CD4-positive, alpha-beta T cell treated with Interleukin-21 for 1 hour (primary cell): Measurements from ENCODE around the gene EVA1C.
"Not testable (repeated sequence)": the region's sequence is repeated elsewhere in the genome, so short reads cannot be mapped to it uniquely, and the experiment has no call there.

Experiments used
- DNase-seq: peaks from one replicate; pipeline ENCODE4 v3.0.0-alpha.2; 2020

The EVA1C gene, protein sequence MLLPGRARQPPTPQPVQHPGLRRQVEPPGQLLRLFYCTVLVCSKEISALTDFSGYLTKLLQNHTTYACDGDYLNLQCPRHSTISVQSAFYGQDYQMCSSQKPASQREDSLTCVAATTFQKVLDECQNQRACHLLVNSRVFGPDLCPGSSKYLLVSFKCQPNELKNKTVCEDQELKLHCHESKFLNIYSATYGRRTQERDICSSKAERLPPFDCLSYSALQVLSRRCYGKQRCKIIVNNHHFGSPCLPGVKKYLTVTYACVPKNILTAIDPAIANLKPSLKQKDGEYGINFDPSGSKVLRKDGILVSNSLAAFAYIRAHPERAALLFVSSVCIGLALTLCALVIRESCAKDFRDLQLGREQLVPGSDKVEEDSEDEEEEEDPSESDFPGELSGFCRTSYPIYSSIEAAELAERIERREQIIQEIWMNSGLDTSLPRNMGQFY

DNA sequence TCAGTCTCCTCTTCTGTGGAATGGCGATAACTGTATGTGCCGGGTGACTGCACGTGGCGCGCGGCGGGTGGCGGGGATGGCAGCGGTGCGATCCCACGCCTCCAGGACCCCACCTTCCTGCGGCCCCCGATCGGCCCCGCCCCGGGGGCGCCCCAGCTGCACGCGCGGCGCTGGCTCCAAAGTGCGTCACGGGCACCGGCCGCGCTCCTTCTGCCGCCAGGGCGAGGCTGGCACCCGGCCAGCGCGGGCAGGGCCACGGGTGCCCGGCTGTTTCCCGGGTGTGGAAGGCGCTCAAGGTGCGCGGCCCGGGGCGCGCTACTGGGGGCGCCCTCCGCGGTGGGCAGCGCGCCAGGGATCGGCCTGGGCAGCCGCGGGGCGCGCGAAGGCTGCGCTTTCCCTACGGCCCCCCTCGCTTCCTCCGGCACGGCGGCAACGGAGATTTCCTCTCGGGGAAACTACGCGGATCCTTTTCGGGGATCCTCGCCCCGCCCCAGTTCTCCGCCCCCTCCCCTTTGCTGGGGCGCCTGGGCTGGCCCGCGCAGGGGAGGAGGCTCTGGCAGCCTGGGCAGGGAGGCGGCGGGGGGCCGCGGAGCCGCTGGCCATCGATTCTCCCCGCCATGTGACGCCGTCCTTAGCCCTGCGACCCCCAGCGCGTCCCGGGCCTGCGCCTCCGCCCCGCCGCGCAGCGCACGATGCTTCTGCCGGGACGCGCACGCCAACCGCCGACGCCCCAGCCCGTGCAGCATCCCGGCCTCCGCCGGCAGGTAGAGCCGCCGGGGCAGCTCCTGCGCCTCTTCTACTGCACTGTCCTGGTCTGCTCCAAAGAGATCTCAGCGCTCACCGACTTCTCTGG, at the start of gene EVA1C:
EVA1C (plus strand) TSS at position 545 of the 853 bp plus-strand sequence; CDS start at position 693, 148 bp downstream.
- DNase-seq = peak; percentile 81

DNA sequence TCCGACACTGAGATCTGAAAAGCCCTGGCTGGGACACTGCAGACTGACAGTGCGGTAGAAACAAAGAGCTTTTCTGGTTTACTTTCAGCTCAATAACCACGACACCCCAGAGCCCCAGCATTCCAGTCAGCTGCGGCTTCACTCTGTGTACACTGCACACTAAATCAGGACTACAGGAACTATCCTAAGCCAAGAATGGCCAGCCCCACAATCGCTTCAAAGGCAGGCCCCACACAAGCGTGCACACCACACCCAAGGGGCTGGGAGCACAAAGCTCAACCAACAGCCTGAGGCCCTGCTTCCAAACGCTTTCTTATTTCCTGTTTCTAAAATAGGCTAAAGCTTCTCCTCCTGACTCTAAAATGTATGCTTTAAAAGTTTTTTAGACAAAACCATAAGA, 48.1 kb upstream of the EVA1C start:
- no peak for DNase-seq

DNA sequence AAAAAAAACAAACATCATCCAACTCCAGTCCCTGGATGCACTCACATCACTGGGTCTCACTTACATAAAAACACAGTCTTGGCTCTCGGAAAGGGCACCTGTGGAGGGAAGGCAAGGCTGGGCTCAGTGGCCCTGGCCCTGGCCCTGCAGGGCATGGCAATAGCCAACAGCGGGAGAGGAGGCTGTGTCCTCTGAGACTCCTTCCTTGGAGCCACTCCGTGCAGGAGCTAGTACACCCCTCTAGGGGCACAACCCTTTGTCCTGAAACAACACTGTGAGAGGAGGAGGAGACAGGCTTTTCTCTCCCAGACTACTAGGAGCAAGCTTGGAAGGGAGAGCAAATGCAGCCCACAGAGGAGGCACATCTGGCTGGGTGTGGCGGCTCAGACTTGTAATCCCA, 47.7 kb upstream of the EVA1C start:
- DNase-seq = no peak

DNA sequence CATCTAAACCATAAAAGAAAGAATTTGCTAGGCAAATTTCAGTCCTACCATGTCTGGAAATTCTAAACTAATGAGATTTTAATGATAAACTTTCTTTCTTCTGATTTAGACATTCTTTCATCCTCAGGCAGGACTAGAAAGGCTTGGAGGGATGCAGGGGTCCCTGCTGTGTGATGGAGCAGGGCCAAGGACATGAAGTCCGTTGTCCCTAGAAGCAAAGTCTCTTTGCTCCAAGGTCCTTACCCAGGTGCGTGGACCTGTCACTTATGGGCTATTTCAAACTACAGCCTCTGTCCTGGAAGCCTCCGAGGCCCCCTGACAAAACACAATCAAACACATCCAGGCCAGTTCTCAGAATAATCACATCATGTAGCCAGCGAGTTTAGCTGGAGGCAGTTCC, 46.3 kb upstream of the EVA1C start:
- DNase-seq = no peak

DNA sequence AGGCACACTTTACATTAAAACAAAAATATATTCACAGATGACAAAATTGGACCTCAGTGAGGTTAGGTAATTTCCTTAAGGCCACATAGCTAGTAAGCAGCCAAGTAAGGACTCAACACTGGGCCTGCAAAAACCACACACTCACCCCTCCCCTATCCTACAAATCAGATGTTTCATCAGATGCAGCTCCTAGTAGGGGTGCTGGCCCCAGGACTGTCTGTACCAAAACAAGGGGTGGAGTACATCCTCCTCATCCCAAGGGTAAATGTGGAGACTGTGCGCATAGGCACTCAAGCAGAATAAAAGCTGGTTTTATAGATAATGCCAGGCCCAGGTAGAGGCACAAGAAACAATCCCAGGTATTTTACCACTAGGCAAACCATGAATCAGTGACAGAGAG, 45.3 kb upstream of the EVA1C start:
- no peak for DNase-seq

DNA sequence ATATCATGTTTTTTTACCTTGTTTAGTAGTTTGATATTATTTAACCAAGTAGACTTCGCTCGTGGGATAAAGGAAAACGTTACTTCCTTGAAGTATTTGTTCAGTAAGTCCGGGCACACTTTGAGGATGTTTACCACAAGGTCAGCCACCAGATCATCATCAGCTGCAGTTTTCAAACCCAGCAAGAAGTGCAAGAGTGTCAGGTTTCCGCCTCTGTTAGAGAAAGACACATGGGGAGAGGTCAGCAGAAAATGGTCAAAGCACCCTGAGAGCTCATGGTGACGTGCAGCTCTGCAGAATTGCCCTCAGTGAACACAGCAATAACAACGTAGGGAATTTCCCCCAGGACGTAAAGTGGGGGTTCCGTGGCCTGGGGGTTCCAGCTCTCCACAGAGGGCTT, 44.1 kb upstream of the EVA1C start:
- DNase-seq = no peak

DNA sequence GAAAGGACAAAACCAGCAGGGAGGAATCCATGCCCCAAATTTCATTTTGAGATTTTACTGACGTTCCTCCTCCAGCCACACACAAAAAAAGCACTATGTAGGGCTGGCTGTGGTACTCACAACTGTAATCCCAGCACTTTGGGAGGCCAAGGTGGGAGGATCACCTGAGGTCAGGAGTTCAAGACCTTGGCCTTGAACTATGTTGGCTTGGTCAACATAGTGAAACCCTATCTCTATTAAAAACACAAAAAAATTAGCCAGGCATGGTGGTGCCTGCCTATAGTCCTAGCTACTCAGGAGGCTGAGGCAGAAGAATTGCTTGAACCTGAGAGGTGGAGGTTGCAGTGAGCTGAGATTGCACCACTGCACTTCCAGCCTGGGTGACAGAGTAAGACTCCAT, 43.5 kb upstream of the EVA1C start:
- not testable (repeated sequence) for DNase-seq

DNA sequence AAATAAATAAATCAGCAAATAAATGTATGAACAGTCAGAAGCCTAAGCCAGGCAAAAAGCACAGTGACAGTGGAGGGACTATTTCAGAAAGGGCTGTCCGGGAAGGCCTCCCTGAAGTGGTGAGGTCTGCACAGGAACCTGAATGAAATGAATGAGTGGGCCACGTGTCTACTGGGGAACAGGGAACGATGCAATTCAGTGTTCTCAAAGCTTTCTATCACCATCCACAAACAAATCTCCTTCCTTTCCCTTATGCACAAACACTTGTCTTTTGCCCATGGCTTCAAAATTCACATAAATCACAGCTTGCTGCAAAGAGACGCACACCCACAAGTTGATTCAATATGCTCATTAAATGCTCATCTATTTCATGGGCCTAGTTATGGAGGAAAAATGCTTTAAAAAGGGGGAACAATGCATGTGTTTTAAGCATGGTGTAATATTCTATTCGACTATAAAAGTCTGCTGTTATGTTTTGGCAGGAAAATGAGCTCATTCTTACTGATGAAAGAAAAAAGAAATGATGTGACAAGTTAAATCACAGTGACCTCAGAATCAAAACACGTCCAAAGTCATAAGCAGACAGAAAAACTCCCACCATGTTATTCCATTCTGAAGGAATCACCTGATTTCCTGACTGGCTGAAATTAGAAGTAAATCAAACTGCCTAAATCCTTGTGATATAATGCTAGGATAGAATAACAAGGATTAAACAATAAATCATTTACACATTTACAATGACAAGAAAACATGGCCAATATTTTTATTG, 41.3 kb upstream of the EVA1C start:
- no peak for DNase-seq

DNA sequence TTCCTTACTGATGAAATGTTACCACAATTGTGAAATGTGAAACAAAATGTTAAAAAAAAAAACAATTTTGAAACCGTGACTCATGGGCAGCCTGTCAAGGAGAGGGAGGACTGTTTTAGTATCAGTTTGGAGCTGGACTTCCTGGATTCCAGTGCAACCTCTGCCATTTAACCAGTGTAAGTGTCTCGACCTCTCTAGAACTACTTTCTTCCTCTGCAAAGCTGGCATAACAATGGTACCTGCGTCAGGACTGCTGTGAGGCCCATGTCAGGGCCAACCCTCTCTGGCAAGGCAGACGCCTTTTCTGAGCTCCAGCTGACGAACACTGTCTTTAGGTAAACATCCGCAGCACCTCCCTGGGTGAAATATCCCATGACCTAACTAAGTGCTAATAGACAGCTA, 40.6 kb upstream of the EVA1C start:
- no peak for DNase-seq

DNA sequence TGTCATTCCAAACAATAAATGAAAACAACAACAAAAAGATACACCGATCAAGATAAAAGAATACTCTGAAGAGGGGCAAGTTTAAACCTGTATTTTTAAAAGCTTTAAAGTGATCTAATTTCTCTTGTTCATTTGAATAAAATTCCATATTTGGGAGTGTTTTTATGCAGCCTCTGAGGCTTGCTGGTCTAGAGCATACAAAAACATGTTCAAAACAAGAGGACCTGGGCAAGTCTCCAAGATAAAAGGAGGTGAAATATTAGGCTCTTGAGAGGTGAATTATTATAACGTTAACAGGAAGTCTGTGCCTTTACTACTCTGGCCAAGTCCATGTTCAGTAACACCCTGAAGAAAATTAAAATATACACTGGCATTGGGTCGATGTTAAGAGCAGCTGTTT, 39.8 kb upstream of the EVA1C start:
- no peak for DNase-seq

DNA sequence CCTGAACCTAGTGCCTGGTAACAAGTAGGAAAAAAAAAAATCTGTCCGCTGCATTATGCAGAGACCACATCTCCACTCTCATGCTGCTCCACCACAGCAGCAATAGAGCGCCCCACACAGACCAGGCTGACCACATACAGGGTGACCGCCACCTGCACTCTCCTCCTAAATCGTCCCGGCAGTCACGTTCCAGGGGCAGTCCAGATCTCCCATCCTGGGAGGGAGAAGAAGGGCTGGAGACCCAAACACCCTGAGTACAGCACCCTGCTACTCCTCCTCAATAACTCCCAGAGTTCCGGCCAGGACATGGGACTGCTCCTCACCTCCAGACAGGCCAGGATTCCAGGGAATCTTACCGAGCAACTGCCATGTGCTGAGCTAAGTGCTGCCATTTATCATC, 35.0 kb upstream of the EVA1C start:
- no peak for DNase-seq

DNA sequence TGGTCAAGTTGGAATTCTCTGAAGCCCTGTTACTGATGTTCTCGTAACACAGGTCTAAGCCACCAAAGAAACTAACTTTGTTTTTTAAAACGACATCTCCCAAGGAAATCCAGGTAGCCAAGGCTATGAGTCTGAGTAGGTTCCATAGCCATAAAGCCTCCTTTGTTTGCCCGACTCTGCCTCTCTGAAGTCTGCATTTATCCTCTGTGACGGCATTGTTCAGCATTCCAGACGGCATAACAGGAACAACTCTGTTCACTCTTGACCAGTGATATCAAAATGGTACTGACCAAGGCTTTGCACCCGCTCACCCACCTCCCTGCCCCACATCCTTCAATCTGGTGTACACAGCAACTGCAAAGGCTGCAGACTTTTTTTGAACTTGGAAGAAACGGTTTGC, 34.5 kb upstream of the EVA1C start:
- no peak for DNase-seq

DNA sequence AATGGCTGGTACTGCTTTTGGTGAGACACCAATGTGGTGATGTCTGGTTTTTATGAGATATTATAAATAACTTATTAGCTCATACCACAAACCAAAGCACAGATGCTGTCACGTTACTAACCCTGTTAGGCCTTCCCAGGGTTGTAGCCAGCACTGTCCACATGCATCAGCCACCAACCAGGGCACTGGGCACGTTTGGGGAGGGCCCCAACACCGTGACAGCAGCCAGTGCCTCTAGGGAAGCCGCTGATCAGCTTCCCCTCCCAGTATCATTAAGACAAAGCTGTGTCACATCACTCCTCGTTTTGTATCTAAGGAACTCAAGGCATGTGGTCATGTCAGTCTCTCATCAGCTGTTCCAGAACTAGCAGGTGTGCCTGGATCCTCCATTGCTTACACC, 33.5 kb upstream of the EVA1C start:
- DNase-seq = no peak

DNA sequence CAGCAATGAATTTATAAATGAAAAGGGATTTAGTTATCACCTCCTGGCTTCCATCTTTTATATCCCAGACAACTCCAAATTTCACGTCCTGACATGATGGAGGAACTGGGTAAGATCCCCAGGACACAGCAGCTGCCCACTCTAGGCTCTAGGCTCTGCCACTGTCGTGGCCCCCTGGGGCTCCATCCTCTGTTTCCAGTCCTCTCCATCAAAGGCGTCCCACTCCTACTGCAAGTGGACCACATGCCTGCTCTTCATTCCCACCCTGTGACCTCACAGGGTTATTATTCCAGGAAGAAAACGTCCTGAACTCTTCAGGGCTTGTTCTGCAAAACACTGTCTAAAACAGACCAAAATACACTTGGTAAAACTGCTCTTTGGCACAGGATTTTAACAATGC, 31.6 kb upstream of the EVA1C start:
- DNase-seq = no peak

DNA sequence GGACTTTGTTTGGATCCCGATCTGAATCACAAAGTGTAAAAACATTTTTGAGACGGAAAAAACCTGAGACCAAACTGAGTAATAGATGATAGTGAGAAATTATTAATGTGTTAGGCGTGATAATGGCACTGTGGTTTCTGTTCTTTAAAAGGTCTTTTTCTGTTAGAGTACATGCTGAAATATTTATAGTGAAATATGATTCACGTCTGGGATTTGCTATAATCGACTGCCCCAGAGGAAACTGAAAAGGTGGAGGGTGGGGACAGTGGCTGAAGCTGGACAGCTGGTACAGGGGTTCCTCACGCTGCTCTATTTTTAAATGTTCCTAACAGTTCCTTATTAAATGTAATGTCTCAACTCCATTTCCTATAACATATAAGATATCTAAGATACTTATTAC, 30.9 kb upstream of the EVA1C start:
- no peak for DNase-seq

DNA sequence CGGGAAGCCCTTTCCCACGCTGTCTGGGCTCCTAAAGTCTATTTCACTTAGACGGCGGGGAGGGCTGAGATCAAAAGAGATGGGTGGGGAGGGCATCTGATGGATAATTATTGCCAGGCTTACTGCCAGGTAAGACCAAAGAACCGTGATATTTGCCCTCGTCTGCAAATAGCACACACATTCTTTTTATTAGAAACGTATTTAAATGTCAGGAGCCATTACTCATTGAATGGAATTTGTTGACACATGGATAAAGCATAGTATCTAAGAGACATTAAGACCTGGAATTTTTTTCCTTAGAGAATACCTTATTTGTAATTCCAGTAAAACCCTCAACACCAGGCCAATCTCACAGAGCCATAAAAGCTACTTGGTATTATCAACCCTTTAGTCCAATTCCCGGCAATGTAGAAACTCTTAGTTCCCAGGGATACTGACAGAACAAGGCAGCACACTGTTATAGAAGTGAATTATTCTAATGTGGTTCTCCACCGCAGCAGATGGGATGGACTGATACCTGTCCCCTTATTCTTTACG, 30.3 kb upstream of the EVA1C start:
- no peak for DNase-seq

DNA sequence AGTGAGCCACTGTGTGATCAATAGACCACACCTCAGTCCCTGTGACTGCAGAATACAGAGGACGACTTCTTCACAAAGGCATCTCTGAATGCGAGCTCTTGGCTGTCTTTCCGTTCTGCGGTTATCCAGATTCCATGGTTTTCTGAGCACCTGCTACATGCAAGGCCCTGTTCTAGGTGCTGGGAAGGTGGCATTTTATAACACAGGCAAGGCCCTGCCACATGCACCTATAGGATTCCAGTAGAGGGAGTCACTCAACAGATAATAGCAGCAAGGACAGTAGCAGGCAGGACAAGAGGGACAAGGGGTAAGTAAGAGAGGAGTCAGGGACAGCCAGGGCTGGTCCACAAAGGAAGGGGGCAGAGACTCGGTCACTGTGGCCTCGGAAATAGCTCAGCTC, 28.7 kb upstream of the EVA1C start:
- DNase-seq = no peak

DNA sequence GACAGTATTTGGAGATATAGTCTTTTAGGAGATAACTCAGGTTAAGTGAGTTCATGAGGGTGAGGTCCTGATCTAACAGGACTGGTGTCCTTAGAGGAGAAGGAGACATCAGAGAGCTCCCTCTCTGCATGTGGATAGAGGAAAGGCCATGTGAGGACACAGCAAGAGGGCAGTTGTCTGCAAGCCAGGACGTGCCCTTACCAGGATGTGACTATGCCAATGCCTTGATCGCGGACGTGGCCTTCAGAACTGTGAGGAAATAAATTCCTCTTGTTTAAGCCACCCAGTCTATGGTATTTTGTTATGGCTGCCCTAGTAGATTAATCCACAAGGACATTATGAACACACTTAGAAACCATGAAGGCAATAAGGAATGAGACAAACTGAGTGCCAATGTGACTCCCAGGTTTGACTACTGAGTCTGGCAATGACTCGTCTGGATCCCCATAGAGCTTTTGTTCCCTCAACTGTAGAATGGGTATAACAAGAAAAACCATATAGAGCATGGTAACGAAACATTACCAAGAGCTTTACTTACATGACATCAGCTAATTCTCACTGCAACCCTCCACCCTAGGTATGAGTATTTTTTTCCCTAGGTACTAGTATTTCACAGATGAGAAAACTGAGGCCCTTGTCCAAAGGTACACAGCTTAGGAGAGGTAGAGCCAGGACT, 26.2 kb upstream of the EVA1C start:
- DNase-seq = no peak

DNA sequence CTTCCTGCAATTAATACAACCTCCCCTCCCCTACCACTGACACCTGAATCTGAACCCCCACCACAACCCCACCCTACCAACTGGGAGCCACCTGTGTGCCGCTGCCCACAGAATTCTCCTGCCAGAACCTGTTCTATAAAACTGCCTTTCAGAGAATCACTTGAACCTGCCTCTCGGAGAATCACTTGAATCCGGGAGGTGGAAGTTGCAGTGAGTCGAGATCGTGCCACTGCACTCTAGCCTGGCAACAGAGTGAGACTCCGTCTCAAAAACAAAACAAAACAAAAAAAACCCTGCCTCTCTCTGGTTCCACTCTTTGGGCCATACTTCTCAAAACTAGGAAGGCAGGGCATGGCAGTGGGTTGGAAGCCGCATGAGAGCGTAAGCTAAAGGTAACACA, 25.4 kb upstream of the EVA1C start:
- DNase-seq = no peak

DNA sequence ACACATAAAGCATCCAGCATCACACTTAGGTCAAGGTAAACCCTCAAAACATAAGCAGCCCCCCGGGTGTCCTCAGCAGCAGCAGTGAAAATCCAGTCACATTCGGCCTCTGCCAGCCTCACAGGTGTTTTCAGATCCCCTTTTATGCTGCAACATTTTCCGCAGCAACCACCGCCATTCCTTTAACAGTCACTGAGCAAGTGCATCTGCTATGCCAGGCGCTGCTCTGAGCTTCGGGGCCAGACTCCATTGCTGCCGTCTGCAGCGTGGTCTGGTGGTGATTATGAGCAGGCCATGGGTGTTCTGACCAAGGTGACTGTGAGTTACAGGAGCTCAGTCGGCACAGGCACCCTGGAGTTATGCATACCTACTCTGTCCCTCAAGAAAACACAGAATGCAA, 24.2 kb upstream of the EVA1C start:
- DNase-seq = no peak

DNA sequence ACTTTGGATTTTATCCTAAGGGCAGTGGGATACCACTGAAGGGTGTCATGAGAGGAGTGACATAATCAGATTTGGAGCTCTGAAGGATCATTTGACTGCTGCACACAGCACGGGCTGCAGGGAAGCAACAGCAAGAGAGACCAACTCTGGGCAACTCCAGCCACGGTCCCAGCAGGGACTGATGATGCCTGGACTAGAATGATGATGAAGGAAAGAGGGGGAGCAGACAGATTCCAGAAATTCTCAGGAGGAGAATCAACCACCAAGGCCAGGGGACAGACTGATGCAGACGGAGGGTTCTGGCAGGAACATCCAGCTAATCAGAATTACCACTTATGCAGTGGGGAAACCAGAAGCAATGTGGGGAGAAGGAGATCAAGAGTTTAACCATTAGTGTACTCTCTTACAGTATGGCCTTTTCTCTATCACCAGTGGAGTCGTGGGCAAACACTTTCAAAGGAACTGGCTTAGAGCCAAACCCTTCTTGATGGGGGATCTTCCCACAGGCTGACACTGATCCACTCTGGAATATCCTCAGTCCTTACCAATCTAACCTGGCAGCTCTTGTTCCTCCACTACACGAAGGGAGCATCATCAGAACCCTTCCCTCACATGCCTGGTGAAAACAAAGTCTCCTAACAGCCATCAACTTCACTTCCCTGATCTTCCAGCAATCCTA, 23.0 kb upstream of the EVA1C start:
- DNase-seq = no peak
